SJCRH30 (cell line): ENCODE measurements around the gene BRME1. TPM values are rescaled to one million over a fixed set of nuclear protein-coding genes. Genes with fewer than 3 reads are reported as not detected.
"Not testable (repeated sequence)": the region's sequence is repeated elsewhere in the genome, so short reads cannot be mapped to it uniquely, and the experiment has no call there.

Source experiments
- DNase-seq, 2 experiments: peaks; one replicate each; pipeline ENCODE4 v3.0.0-alpha.2; 2015 to 2020
- H3K27ac ChIP-seq: fragments of 250-450 bp; sonication (Bioruptor Pico); 2 replicates; pipeline ENCODE4 v1.5.1; 2020; ENCODE audit warnings: mild to moderate bottlenecking, moderate library complexity
- H3K27me3 ChIP-seq: fragments of 250-450 bp; sonication (Bioruptor Pico); 2 replicates; pipeline ENCODE4 v1.5.1; 2020; ENCODE audit warnings: mild to moderate bottlenecking, moderate library complexity
- H3K36me3 ChIP-seq: fragments of 250-450 bp; sonication (Bioruptor Pico); 2 replicates; pipeline ENCODE4 v1.5.1; 2020; ENCODE audit warnings: mild to moderate bottlenecking, moderate library complexity
- H3K4me1 ChIP-seq: fragments of 250-450 bp; sonication (Bioruptor Pico); 2 replicates; pipeline ENCODE4 v1.5.1; 2020; ENCODE audit warnings: mild to moderate bottlenecking, moderate library complexity
- H3K4me3 ChIP-seq: fragments of 250-450 bp; sonication (Bioruptor Pico); 2 replicates; pipeline ENCODE4 v1.5.1; 2020; ENCODE audit warnings: mild to moderate bottlenecking, moderate library complexity
- H3K9me3 ChIP-seq: fragments of 250-450 bp; sonication (Bioruptor Pico); replicated peaks from 2 replicates; pipeline ENCODE4 v1.5.1; 2020; ENCODE audit warnings: mild to moderate bottlenecking, moderate library complexity
- total RNA-seq: library from RNA; depleted of rRNA; stranded (reverse); fragments of >200 nt; shearing (Covaris generic); gene quantifications from 2 replicates; pipeline ENCODE4 v1.2.3, GENCODE V29; 2014

BRME1 gene
- total RNA-seq, 1 experiment from 2014 or later = 10.0 TPM

DNA sequence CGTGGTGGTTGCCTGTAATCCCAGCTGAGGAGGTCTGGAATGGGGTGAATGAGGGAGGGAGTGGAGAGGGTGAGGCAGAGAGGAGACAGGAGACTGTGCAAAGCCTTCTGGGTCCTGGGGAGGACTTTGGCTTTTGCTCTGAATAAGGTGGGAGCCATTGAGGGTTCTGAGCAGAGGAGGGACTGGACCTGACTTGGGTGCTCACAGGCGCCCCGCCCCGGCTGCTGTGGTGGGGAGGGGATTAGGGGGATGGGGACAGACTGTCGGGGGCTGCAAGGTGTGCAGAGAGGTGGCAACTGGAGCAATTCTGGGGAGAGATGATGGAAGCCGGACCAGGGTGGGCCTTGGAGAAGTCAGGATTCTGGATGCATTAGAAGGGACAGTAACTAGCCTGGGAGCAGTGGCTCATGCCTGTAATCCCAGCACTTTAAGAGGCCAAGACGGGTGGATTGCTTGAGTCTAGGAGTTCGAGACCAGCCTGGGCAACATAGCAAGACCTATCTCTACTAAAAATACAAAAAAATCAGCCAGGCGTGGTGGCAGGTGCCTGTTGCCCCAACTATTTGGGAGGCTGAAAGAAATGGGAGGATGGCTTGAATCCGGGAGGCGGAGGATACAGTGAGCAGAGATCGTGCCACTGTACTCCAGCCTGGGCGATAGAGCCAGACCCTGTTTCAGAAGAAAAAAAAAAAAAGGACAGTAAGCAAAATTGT is 45.1 kb downstream of the BRME1 start:
- Histone ChIP-seq H3K4me1 (peaks cover 17% of the 10 kb centered on the region; the same call in 1 of the 2 replicates), H3K4me3 (peak overlapping the region; percentile 55), H3K36me3 (no peaks in the 10 kb centered on the region), H3K9me3 (no peaks in the 10 kb centered on the region), H3K27me3 (no peaks in the 10 kb centered on the region), H3K27ac (peak overlapping the region; percentile 97)
- peak; percentile 36 to 45 for DNase-seq

DNA sequence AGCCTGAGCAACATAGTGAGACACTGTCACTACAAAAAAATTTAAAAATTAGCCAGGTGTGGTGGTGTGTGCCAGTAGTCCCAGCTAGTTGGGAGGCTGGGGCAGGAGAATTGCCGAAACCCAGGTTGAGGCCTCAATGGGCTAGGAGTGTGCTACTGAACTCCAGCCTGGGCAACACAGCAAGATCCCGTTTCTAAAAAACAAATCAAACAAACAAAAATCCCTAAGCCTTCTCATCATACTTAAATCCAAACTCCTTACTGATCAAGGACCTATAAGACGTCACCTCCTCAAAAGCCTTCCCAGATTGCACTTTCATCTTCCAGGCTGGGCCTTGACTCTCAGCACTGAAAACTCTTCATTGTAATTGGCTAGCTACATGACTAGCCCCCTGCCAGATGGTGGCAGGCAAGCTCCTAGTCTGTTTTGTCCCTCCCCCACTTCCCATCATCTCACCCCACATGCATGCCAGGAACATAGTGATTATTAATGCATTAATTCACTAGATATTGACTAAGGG is 46.5 kb downstream of the BRME1 start:
- DNase-seq = peak; percentile 40 to 53
- Histone ChIP-seq H3K9me3 (no peaks in the 10 kb centered on the region), H3K27me3 (no peaks in the 10 kb centered on the region), H3K27ac (no peak overlapping the region), H3K36me3 (no peaks in the 10 kb centered on the region), H3K4me1 (peaks cover 17% of the 10 kb centered on the region; the same call in 1 of the 2 replicates), H3K4me3 (no peak overlapping the region)

DNA sequence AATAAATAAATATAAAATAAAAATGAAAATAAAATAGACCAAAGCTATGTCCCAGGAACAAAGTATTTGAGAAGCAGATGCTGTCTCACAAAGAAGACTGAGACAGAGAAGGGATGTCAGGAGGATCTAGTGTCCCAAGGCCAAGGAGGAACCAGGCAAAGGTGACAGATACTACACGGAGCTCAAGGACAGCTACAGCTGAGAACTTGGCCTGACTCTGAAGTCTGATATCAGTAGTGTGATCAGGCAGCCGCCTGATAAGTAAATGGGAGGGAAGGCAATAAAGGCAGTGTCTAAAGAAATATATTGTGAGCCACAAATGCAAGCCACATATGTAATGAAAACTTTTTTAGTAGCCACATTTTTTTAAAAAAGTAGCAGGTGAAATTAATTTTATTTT is 49.4 kb downstream of the BRME1 start:
- no peak for DNase-seq
- Histone ChIP-seq H3K4me1 (peaks cover 24% of the 10 kb centered on the region), H3K27ac (no peak overlapping the region), H3K36me3 (no peaks in the 10 kb centered on the region), H3K27me3 (no peaks in the 10 kb centered on the region), H3K4me3 (no peak overlapping the region), H3K9me3 (no peaks in the 10 kb centered on the region)

DNA sequence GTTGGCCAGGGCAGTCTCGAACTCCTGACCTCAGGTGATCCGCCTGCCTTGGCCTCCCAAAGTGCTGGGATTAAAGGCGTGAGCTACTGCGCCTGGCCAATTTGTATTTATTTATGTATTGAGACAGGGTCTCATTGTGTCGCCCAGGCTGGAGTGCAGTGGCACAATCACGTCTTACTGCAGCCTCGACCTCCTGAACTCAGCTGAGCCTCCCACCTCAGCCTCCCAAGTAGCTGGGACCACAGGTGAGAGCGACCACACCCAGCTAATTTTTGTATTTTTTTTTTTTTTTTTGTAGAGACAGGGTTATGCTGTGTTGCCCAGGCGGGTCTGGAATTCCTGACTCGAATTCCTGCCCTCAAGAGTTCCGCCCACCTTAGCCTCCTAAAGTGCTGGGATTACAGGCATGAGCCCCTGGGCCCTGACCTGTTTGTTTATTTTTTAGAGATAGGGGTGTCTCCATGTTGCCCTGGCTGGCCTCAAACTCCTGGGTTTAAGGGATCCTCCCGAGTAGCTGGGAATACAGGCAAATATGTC is 53.7 kb downstream of the BRME1 start:
- H3K36me3 ChIP-seq, H3K9me3 ChIP-seq, H3K4me3 ChIP-seq, H3K27me3 ChIP-seq: not testable (repeated sequence)
- peak in 1 of 2 experiments; percentile 34 for DNase-seq
- Histone ChIP-seq H3K27ac (peak overlapping the region; percentile 100), H3K4me1 (peaks cover 39% of the 10 kb centered on the region)

DNA sequence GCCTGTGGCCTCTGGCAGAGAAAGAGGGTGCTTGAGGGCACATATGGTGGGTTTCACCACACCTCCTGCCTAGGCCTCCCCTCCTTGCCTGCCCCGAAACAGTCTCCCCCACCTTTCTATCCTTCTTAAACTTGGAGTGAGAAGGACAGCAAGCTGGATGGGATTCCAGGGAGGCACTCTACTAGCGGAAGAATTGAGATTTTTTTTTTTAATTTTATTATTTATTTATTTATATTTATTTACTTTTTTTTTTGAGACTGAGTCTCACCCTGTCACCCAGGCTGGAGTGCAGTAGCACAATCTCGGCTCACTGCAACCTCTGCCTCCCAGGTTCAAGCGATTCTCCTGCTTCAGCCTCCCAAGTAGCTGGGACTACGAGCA is 54.2 kb downstream of the BRME1 start:
- not testable (repeated sequence) for H3K9me3 ChIP-seq, H3K36me3 ChIP-seq, H3K27me3 ChIP-seq, DNase-seq
- Histone ChIP-seq H3K27ac (peak overlapping the region; percentile 100), H3K4me3 (peak overlapping the region; percentile 55), H3K4me1 (peaks cover 39% of the 10 kb centered on the region)

DNA sequence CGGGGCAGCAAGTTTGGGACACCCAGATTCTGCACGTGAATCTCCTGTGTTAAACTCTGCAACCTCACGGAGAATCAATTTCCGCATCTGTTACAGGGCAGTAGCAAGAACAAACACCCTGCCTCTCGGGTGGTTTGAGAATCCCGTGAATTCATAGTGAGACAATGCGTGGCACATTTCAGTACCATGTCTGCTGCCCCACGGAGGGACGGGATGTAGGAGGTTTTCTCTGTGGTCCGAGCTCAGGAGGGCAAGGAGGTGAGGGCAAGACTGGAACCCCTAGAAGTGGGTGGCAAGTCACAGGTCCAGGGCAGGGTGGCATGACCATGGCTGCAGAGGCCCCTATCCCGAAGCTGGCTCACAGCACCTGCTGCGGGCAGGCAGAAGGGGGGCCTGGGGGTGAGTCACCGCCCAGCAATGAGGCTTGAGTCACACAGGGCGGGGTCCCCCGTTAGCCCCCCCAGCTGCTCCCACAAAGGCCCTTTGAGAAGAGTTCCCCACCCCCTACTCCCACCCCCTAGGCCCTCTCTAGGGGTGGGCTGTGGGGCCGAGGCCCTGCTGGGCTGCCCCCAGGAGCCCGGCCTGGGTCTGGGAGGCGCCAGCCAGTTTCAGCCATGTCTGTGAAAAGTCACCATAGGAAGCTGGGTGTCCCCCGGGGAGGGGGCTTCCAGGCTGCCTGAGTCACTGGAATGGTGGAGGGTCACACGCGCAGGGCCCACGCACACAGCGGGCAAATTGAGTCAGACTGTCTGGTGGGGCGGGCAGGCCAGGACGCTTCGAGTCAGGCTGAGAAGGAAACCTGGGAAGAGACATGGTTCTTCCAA is 54.8 kb downstream of the BRME1 start:
- DNase-seq = peak; percentile 100

DNA sequence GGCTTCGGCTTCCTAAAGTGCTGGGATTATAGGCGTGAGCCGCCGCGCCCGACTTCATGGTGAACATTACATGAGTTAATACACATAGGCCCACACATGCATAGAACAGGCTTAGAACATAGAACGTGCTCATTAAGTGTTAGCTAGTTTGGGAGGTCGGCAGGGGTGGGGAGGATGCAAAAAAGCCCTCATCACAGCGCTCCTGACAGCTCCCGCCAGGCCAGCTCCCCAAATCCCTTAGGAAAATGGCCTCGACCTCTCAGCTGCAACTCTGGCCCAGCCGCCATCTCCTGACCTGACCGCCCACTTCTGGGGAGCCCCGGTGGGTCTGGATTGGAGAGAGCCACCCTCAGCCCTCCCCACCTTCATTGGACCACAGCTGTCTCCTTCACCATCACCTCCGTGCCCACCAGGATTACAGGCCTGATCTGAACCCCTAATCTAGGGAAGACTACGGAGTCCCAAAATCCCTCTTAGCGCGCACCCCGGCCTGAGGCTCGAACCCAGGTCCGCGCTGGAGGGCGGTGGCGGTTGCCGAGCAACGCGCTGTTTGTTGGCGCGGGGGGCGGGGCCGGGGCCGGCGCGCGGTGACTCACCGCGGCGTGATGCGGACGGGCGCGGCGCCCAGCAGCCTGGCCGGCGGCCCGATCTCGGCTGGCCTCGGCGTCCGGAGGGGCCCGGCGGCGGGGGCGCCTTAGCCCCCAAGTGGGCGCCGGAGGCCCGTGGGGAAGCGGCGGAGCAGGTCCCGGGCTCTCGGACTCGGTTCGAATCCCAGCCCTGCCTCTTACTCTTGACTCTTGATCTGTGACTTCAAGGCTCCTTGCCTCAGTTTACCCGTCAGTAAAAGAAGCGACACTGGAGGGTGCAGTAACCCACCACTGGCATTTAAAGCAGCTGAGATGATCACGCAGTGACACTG is 55.7 kb downstream of the BRME1 start:
- H3K4me1 ChIP-seq = peaks cover 46% of the 10 kb centered on the region
- peak; percentile 90 to 94 for DNase-seq
- H3K4me3 ChIP-seq = peak overlapping the region; percentile 55

More for the DNA sequence above, 54.8 kb downstream of the BRME1 start:
- H3K4me1 ChIP-seq = peaks cover 42% of the 10 kb centered on the region
- peak overlapping the region; percentile 100 for H3K27ac ChIP-seq
- no peaks in the 10 kb centered on the region for H3K27me3 ChIP-seq
- H3K4me3 ChIP-seq = peak overlapping the region; percentile 55
- no peaks in the 10 kb centered on the region for H3K36me3 ChIP-seq
- H3K9me3 ChIP-seq = no peaks in the 10 kb centered on the region

DNA sequence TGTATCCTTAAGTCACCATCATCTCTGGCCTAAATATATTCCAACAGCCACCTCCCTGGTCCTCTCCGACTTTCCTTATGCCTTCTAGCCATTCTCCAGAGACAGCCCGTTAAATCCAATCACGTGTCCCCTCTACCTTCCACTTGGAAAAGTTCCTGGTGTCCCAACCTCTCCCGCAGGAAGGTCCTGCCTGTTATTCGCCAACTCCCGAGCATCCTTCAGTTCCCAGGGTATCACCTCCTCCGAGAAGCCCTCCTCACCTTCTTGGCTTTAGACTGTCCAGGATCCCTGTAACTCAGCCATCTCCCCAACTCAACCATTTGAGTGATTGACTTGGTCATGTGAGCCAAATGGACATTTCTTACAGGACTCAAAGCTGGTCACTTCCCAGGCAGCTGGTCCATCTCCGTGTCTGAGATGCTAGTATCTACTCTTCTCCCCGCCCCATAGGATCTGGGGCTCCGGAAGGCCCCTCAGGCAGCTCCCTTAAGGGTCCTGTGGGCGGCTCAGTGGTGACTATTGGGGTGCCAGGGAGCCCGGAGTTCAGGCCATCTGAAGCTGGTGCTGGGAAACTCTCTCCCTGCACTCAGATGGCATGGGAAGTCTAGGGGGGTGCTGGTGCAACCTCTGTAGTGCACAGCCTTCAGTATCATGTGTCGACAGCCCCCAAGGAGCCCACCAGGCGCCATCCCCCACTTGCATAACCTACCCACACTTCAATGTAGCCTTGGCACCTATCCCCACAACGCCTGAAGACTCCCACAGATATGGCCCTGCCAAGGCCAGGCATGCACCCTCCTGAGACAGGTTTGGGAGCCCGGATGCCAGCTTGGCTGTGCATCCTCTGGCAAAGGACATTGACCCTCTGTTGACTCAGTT is 56.9 kb downstream of the BRME1 start:
- Histone ChIP-seq H3K36me3 (no peaks in the 10 kb centered on the region), H3K9me3 (no peaks in the 10 kb centered on the region), H3K4me3 (no peak overlapping the region), H3K27me3 (no peaks in the 10 kb centered on the region), H3K27ac (no peak overlapping the region), H3K4me1 (peaks cover 49% of the 10 kb centered on the region)
- peak; percentile 34 to 57 for DNase-seq

More for the DNA sequence above, 55.7 kb downstream of the BRME1 start:
- Histone ChIP-seq H3K36me3 (no peaks in the 10 kb centered on the region), H3K27me3 (no peaks in the 10 kb centered on the region), H3K9me3 (no peaks in the 10 kb centered on the region), H3K27ac (peak overlapping the region; percentile 100)

DNA sequence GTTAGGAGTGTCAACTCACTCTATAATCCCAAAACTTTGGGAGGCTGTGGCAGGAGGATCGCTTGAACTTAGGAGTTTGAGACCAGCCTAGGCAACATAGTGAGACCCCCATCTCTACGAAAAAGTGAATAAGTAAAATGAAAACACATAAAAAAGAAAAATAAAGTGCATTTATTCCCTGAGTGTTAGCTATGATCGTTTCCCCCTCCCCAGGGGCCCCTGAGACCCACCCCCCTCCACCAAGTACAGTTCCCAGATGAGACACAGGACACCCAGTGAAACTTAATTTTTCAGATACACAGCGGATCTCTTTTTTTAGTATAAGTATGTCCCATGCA is 57.6 kb downstream of the BRME1 start:
- Histone ChIP-seq H3K9me3 (no peaks in the 10 kb centered on the region), H3K4me1 (peaks cover 56% of the 10 kb centered on the region), H3K27ac (no peak overlapping the region), H3K27me3 (no peaks in the 10 kb centered on the region), H3K4me3 (no peak overlapping the region), H3K36me3 (no peaks in the 10 kb centered on the region)
- DNase-seq = no peak

DNA sequence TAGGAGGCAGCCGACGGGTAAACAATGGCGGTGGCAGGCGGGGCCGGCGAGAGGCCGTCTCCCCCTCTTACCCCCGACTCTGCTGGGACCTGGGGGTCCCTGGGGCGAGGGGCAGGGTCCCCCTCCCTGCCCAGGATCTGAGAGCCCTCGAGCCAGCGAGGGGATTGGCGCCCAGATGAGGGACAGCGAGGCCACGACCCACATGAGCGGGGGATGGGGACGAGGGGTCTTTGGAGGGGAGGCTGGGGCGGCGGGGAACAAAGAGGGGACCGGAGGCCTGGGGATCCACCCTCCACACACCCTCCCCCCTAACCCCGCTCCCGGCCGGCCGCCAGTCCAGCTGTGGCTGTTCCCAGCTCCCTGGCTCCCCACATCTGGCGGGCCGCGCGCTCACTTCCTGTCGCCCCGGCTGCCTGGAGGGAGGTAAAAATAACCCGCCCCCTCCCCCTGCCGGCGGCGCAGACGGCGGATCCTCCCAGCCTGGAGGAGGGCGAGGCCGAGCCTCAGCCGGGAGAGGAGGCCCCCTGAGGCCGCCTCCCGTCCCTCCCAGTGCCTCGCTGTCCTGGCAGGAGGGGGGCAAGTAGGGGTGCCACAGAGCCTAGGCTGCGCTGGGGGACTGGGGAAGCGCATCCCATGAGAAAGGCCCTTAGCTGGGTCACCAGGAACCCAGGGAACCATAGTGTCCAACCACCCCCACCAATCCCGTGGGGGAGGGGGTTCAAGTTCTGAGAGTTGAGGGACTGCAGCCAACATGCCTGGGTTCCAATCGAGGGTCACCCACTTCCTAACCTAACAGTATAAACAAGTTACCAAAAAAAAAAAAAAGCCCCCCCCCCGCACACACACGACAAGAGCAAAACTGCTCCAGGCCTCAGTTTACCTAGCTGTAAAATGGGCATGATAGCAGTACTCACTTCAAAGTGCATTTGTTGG is 58.2 kb downstream of the BRME1 start:
- no peaks in the 10 kb centered on the region for H3K27me3 ChIP-seq
- H3K9me3 ChIP-seq = no peaks in the 10 kb centered on the region
- H3K27ac ChIP-seq = peak overlapping the region; percentile 100
- H3K4me3 ChIP-seq = peak overlapping the region; percentile 57
- H3K36me3 ChIP-seq = no peaks in the 10 kb centered on the region
- H3K4me1 ChIP-seq = peaks cover 53% of the 10 kb centered on the region
- DNase-seq = peak; percentile 98 to 100

DNA sequence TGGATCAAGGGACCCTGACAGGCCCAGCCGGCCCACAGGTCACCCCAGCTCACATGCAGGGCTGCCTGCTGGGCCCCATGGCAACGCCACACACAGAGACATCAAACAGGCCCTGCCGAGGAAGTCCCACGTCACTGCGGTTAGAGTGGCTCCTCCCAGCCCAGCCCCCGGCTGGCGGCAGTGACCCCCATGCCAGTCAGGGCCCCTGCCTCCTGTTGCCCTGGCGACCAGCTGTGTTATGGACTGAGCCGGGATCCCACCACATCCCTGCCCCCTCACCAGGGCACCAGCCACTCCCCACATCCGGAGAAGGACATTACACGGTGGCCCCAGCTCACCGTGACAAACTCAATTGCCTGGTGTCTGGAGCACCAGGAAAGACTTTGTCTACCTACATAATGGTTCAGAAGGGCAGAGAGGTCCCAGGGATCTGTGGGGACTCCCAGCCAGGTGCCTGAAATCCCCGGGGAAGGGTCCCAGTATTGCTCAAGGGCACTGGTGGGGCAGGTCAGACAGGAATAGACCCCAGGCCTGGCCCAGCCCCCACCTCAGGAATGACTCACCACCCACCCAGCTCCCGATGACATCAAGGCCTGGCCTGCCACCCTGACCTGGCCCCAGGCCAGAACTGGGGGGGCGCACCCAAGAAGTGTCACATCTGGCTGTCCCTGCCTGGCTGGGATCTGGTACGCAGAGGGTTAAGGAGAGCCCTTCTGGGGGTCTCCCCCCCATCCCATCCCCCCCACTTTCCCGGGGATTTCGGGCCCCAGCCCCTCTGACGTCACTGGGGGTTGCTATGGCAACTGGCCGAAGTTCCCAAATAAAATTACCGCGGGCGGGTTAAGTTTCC is 59.1 kb downstream of the BRME1 start:
- H3K4me3 ChIP-seq = peak overlapping the region; percentile 57
- peak; percentile 100 for DNase-seq
- no peaks in the 10 kb centered on the region for H3K36me3 ChIP-seq
- H3K27ac ChIP-seq = peak overlapping the region; percentile 100
- H3K9me3 ChIP-seq = no peaks in the 10 kb centered on the region
- no peaks in the 10 kb centered on the region for H3K27me3 ChIP-seq
- H3K4me1 ChIP-seq = peaks cover 46% of the 10 kb centered on the region

DNA sequence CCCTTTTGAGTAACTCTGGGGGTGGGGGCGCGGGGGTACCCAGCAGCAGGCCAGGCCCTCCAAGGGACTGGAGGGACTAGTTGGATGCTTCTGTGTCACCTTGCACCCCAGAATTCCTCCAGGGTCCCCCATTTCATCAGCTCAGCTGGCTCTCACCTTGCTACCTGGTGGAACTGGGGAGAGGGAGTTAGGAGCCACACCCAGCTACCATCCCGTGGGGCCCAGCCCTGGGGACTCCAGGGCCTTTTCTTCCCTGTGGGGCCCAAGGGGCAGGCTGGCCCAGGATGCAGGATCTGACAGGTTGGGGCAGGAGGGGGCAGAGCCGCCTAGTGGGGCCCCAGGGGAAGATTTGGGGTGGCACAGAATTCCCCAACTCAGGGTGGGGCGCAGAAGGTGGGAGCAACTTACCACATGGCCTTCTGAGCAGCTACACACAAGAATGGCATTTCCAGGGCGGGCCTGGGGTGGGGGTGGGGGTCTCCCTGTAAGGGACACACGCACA is 61.7 kb downstream of the BRME1 start:
- no peaks in the 10 kb centered on the region for H3K9me3 ChIP-seq
- no peaks in the 10 kb centered on the region for H3K27me3 ChIP-seq
- H3K36me3 ChIP-seq = 0 out of 2 replicates have a peak, but pooled peaks cover under 1% of the 10 kb centered on the region
- peak overlapping the region; percentile 77 for H3K27ac ChIP-seq
- peaks cover 41% of the 10 kb centered on the region for H3K4me1 ChIP-seq
- H3K4me3 ChIP-seq = peak overlapping the region; percentile 94; the same call in 1 of the 2 replicates
- DNase-seq = peak; percentile 30 to 46
